ENCODE results near the gene EMILIN3. TPM values are rescaled to one million over a fixed set of nuclear protein-coding genes. Genes with fewer than 3 reads are reported as not detected.

EMILIN3 gene
- polyA plus RNA-seq, 1 experiment: 0.12 TPM

DNA sequence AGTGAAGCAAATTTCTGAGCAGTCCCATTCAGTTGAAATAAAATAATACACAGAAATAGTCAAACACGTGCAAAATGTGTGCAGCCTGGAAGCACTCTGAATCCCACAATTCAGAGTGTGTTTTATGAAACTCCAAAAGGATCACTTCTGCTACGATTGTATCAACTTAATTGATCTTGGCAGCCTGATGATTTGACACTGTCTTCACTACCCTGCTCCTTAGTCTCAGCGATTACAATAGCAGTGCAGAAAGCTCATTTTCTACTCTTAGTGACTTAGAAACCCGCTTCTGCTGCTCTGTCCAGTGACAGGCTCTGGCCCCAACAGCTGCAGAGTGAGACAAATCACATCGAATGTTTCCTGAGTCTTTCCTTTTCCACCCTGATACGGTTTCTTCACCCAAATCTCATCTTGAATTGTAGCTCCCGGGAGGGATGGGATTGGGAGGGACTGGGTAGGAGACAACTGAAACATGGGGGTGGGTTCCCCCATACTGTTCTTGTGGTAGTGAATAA, 16.2 kb upstream of the EMILIN3 start:
- H3K27me3 ChIP-seq (ENCODE audit: control insufficient read depth, insufficient read depth, low read length): peaks cover 16% of the 10 kb centered on the region
- ChIA-PET POLR2A (no interaction called here), CTCF (interaction anchor here (0.6 kb wide), 1 partner anchor 24 kb away, joined by 5 read pairs; no protein-coding TSS in a partner anchor)
- no peak for DNase-seq (ENCODE audit: low read depth, low spot score)
- no peaks in the 10 kb centered on the region for H3K9me3 ChIP-seq (ENCODE audit: control insufficient read depth, insufficient read depth, low read length)
- H3K27ac ChIP-seq (ENCODE audit: low read depth, low read length): no peak overlapping the region
- H3K4me3 ChIP-seq (ENCODE audit: low read depth, low read length): no peak overlapping the region
- TF ChIP-seq, protein P1, sequence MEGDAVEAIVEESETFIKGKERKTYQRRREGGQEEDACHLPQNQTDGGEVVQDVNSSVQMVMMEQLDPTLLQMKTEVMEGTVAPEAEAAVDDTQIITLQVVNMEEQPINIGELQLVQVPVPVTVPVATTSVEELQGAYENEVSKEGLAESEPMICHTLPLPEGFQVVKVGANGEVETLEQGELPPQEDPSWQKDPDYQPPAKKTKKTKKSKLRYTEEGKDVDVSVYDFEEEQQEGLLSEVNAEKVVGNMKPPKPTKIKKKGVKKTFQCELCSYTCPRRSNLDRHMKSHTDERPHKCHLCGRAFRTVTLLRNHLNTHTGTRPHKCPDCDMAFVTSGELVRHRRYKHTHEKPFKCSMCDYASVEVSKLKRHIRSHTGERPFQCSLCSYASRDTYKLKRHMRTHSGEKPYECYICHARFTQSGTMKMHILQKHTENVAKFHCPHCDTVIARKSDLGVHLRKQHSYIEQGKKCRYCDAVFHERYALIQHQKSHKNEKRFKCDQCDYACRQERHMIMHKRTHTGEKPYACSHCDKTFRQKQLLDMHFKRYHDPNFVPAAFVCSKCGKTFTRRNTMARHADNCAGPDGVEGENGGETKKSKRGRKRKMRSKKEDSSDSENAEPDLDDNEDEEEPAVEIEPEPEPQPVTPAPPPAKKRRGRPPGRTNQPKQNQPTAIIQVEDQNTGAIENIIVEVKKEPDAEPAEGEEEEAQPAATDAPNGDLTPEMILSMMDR (IDR thresholded peaks at IDR 0.05; ENCODE audit: low read depth, low read length): no peak

DNA sequence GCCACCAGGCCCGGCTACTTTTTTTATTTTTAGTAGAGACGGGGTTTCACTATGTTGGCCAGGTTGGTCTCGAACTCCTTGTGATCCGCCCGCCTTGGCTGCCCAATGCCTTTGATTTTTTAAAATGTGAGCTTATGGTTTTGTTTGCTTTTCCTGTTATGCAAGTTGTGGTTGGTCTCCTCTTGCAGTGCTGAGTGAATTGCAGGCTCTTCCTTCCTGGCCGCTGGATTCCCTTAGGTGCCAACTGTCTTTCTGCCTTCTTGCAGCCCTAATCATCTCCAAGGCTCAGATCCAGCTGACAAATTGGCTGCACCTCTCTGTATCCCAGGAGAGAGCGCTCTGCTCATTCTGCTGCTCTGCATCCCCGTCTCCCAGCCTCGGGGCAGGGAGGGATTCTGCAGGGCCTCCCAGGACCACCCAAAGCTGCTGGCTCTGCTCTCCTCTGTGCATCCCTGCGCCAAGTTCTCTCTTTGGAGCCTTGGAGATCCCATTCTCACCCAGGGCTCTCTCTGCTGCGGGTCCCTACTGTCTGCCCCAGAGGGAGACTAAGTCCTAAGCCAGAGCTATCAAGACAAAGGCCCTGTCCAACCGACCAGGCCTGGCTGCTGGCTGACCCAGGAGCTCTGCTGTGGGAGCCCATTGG, 14.1 kb upstream of the EMILIN3 start:
- peaks cover 32% of the 10 kb centered on the region for H3K27me3 ChIP-seq (ENCODE audit: control insufficient read depth, insufficient read depth, low read length)
- H3K4me3 ChIP-seq (ENCODE audit: low read depth, low read length): no peak overlapping the region
- CTCF ChIA-PET: interaction anchor here (1.0 kb wide), 1 partner anchor 30 kb away, joined by 3 read pairs; no protein-coding TSS in a partner anchor
- POLR2A ChIA-PET: no interaction called here
- TF ChIP-seq, protein P1 (IDR thresholded peaks at IDR 0.05; ENCODE audit: low read depth, low read length): no peak
- H3K9me3 ChIP-seq (ENCODE audit: control insufficient read depth, insufficient read depth, low read length): no peaks in the 10 kb centered on the region
- H3K27ac ChIP-seq (ENCODE audit: low read depth, low read length): no peak overlapping the region
- DNase-seq (ENCODE audit: low read depth, low spot score): no peak

DNA sequence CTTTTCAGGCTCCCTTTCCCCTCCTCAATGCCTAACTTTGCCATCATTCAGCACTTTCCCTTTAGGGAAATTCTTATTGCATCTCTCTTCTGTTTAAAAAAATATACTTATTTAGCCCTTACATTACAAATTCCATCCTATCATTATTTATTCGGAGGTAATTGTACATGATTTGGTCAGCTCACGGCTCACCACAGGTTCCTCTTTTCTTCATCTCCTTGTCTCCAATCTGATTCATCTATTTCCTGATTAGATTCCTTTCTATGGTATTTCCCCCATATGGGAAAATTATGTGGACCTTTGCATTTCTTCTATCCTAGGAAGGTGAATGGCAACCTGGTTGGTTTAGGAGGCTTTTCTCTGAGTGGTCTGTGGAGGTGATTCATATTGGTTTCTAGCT, 12.9 kb upstream of the EMILIN3 start:
- Histone ChIP-seq H3K4me3 (ENCODE audit: low read depth, low read length) (no peak overlapping the region), H3K27ac (ENCODE audit: low read depth, low read length) (no peak overlapping the region), H3K27me3 (ENCODE audit: control insufficient read depth, insufficient read depth, low read length) (peaks cover 39% of the 10 kb centered on the region), H3K9me3 (ENCODE audit: control insufficient read depth, insufficient read depth, low read length) (no peaks in the 10 kb centered on the region)
- ChIA-PET CTCF (interaction anchor here (0.6 to 1.0 kb wide), 2 partner anchors 11 to 31 kb away, joined by 3 to 5 read pairs; no protein-coding TSS in a partner anchor), POLR2A (no interaction called here)
- TF ChIP-seq, protein P1 (IDR thresholded peaks at IDR 0.05; ENCODE audit: low read depth, low read length): no peak
- no peak for DNase-seq (ENCODE audit: low read depth, low spot score)

DNA sequence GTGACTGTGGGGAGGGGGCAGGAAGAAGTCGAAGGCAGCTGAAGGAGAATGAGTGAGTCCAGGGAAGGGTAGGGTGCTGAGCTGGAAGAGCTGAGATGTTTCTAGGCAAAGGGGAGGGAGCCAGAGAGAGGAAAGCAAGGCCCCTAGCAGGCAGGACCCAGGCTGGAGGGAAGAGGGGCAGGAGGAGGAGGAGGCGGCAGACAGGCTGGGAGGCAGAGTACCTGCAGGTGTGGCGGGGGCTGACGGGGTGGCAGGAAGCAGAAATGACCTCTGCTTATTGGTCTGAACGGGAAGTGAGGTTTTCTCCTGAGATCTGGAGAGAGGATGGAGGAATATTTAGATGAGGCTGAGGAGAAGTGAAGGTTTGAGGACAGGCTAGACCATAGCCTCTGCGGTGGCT, 10.7 kb upstream of the EMILIN3 start:
- DNase-seq (ENCODE audit: low read depth, low spot score): no peak
- H3K9me3 ChIP-seq (ENCODE audit: control insufficient read depth, insufficient read depth, low read length): peaks cover 3% of the 10 kb centered on the region
- ChIA-PET POLR2A (no interaction called here), CTCF (no interaction called here)
- H3K4me3 ChIP-seq (ENCODE audit: low read depth, low read length): no peak overlapping the region
- no peak overlapping the region for H3K27ac ChIP-seq (ENCODE audit: low read depth, low read length)
- peaks cover 41% of the 10 kb centered on the region for H3K27me3 ChIP-seq (ENCODE audit: control insufficient read depth, insufficient read depth, low read length)
- TF ChIP-seq, protein P1 (IDR thresholded peaks at IDR 0.05; ENCODE audit: low read depth, low read length): no peak

DNA sequence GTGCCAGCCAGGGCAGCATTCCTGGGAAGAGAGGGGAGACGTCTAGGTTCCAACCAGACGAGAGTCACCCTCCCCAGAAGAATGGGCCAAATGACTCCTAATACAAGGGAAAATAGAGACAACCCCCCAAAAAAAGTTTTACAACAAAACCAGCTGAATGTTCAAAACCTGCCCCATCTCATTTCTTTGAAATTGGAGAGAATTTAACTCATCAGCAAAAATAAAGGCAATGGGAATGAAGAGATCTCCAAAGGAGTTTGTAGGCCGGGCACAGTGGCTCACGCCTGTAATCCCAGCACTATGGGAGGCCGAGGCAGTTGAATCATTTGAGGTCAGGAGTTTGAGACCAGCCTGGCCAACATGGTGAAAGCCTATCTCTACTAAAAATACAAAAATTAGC, 9.7 kb upstream of the EMILIN3 start:
- H3K27me3 ChIP-seq (ENCODE audit: control insufficient read depth, insufficient read depth, low read length): peaks cover 45% of the 10 kb centered on the region
- no peak overlapping the region for H3K4me3 ChIP-seq (ENCODE audit: low read depth, low read length)
- no peak for DNase-seq (ENCODE audit: low read depth, low spot score)
- ChIA-PET CTCF (interaction anchor here (1.3 kb wide), 1 partner anchor 203 kb away, joined by 3 read pairs; no protein-coding TSS in a partner anchor), POLR2A (no interaction called here)
- no peak overlapping the region for H3K27ac ChIP-seq (ENCODE audit: low read depth, low read length)
- TF ChIP-seq, protein P1 (IDR thresholded peaks at IDR 0.05; ENCODE audit: low read depth, low read length): no peak
- peaks cover 7% of the 10 kb centered on the region for H3K9me3 ChIP-seq (ENCODE audit: control insufficient read depth, insufficient read depth, low read length)
